Choroid plexus epithelial cell (primary cell): ENCODE data around the gene PDZD2.

Experiments
- DNase-seq: peaks from one replicate; pipeline ENCODE4 v3.0.0-alpha.2; 2010; ENCODE audit warnings: low read depth
- H3K4me3 ChIP-seq: 2 replicates; pipeline ENCODE4 v1.5.1; 2011; ENCODE audit warnings: low read depth, mild to moderate bottlenecking, control low read depth, low read length, moderate library complexity
- TF ChIP-seq, protein P1 (sequence below): conservative IDR thresholded peaks from 2 replicates; pipeline ENCODE4 v1.5.1; 2011; ENCODE audit warnings: low read depth, mild to moderate bottlenecking, control low read depth, inconsistent platforms, low read length, moderate library complexity

The PDZD2 gene

DNA sequence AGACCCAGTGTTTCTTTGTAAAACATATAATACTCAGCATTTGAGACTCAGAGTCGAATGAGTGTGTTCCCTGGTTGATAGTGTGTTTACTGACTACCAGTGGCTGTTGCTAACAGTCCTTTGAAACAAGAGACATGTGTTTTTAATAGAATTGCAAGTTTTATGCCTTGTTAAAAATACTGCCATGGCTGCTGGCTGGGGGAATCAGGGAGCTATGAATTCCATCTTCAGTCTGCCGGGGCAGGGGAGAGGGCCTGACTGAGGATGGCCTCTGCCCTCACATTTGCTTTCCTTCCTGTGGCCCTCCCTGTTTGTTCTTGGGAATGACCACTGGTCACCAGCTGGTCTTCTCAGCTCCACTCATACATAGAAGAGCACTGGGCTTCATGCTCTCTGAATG is 63.8 kb downstream of the PDZD2 start:
- H3K4me3 ChIP-seq, result no peak overlapping the region
- TF ChIP-seq, protein P1, sequence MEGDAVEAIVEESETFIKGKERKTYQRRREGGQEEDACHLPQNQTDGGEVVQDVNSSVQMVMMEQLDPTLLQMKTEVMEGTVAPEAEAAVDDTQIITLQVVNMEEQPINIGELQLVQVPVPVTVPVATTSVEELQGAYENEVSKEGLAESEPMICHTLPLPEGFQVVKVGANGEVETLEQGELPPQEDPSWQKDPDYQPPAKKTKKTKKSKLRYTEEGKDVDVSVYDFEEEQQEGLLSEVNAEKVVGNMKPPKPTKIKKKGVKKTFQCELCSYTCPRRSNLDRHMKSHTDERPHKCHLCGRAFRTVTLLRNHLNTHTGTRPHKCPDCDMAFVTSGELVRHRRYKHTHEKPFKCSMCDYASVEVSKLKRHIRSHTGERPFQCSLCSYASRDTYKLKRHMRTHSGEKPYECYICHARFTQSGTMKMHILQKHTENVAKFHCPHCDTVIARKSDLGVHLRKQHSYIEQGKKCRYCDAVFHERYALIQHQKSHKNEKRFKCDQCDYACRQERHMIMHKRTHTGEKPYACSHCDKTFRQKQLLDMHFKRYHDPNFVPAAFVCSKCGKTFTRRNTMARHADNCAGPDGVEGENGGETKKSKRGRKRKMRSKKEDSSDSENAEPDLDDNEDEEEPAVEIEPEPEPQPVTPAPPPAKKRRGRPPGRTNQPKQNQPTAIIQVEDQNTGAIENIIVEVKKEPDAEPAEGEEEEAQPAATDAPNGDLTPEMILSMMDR, result no peak
- DNase-seq, result no peak

DNA sequence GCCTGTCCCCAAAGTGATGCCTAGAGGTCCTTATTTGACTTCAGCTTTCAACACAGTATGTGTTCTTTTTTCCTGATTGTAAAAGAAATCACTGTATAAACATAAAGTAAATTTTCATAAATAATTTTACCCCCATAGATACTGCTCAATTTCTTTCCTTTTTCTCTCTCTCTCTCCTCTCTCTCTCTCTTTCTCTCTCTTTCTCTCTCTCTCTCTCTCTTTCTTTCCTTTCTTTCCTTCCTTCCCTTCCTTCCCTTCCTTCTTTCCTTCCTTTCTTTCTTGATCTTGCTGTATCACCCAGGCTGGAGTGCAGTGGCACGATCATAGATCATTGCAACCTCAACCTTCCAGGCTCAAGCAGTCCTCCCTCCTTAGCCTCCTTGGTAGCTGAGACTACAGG is 64.8 kb downstream of the PDZD2 start:
- no peak overlapping the region for H3K4me3 ChIP-seq
- TF ChIP-seq, protein P1, result no peak
- no peak for DNase-seq

DNA sequence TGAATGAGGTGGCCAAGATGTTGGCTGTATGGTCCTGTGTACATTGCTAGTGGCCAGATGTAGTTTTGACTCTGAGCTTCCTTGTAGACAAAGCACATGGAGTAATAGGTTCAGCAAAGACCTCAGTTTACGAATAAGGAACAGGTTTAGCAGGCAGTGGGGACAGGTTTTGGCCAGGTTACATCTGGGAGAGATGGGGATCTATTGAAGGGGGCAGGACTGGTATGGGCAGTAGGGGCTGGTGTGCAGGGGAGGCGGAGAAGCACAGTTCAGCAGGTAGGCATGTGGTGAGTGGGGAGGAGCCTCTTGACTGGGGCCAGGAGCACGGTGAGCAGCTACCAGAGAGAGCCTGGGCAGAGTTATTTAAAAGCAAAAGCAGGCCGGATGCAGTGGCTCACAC is 67.3 kb downstream of the PDZD2 start:
- H3K4me3 ChIP-seq, result no peak overlapping the region
- DNase-seq, result no peak
- TF ChIP-seq, protein P1, result no peak

DNA sequence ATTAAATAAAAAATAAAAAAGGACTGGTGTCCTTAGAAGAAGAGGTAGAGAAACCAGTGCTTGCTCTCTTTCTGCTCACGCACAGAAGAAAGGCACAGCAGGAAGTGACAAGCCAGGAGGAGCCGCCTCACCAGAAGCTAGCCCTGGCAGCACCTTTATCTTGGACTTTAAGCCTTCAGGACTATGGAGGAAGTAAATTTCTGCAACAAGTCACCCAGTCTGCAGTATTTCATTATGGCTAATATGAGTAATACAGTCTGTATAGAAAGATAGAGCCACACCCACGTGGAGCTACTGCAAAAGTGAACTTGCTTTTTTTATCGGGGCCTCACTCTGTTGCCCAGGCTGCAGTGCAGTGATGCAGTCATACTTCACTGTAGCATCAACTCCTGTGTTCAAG is 68.4 kb downstream of the PDZD2 start:
- H3K4me3 ChIP-seq, result no peak overlapping the region
- TF ChIP-seq, protein P1, result no peak
- DNase-seq, result no peak

DNA sequence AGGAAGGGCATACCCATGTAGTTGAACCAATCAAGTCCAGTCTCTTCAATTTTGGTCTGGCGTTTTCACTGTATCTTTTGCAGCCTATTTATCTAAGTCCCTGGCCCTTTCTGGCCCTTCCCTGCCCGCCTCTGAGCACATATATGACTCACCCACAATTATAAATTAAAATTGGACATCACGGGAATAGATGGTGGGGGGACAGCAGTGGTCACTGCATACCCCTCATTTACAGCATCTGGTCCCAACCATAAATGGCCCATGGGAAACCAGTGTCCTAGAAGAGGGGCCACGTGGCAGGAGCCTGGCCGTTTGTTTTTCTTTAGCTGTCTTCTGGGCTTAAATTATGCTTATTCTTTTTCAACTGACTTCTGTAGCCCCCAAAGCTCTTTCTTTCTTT is 69.2 kb downstream of the PDZD2 start:
- TF ChIP-seq, protein P1, result no peak
- DNase-seq, result no peak
- no peak overlapping the region for H3K4me3 ChIP-seq

DNA sequence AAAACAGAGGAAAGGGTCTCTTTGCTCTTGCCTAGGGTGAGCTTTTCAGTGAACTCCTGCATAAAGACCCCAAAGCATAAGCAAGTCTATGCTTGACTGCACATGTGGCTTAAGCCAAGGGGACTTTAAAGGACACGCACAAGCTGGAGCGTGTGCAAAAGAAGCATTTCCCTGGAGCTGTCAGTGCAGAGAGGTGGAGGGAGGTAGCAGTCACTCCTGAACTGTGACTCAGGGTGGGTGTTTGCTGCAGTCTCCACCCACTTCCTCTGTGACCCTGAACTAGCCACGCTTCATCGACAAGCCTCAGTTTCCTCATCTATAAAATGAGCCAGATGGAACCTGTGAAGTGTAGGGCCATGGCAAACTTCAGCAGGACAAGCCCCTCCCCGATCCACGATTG is 72.4 kb downstream of the PDZD2 start:
- no peak overlapping the region for H3K4me3 ChIP-seq
- DNase-seq, result no peak
- TF ChIP-seq, protein P1, result no peak

DNA sequence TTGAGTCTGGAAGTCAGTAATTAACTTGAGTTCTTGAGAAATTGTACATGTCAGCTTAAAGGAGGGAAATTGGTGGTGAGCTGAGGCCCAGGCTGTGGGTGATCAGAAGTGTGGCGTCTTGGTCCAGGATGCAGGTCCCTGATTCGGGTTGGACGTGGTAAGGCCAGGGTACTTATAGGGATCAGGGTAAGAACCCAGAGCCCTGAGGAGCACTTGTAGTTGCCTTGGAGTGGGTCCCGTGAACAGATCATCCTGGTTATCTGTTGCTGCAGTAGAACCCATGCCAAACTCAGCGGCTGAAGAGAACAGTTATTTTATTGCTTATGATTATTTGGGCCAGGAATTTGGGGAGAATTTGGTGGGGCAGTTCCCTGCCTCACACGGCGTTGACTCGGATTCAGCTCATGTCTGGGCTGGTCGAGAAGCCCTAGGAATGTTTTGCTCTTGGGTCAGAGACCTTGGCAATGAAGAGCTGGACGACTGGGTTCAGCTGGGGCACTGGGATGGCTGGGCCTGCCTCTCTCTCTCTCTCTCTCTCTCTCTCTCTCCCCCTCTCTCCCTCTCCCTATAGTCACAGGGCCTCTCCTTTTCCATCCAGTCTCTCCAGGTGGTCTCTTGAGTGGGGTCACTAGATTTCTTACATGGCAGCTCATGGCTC is 73.1 kb downstream of the PDZD2 start:
- no peak for DNase-seq
- TF ChIP-seq, protein P1, result no peak
- H3K4me3 ChIP-seq, result no peak overlapping the region
